Liver (tissue), 9 donors: Measurements from ENCODE around the gene ZNF628. TPM values are rescaled to one million over a fixed set of nuclear protein-coding genes. Genes with fewer than 3 reads are reported as not detected.

Experiments used
- DNase-seq: peaks from one replicate; pipeline ENCODE4 v3.0.0-alpha.2; 2017; ENCODE audit warnings: low spot score
- H3K27ac ChIP-seq, 2 donors: one replicate each; pipeline ENCODE4 v1.7.0; 2013; ENCODE audit warnings: inconsistent platforms in 2 of 2, low read length in 2 of 2, control low read depth in 1 of 2, low read depth in 1 of 2, mild to moderate bottlenecking in 1 of 2
- H3K27me3 ChIP-seq, 4 donors: one replicate each; pipeline versions ENCODE4 v1.6.1 to v1.7.0; 2013; ENCODE audit warnings: low read length in 3 of 4, inconsistent platforms in 1 of 4, mild to moderate bottlenecking in 1 of 4, moderate library complexity in 1 of 4; ENCODE audit not compliant: control insufficient read depth in 4 of 4, insufficient read depth in 4 of 4
- H3K36me3 ChIP-seq, 4 donors: one replicate each; pipeline versions ENCODE4 v1.6.1 to v1.7.0; 2013; ENCODE audit warnings: low read length in 3 of 4, mild to moderate bottlenecking in 3 of 4, low read depth in 1 of 4, moderate library complexity in 1 of 4; ENCODE audit not compliant: control insufficient read depth in 4 of 4, insufficient read depth in 3 of 4
- H3K4me1 ChIP-seq, 4 donors: one replicate each; pipeline versions ENCODE4 v1.6.1 to v1.7.0; 2013; ENCODE audit warnings: low read length in 3 of 4, mild to moderate bottlenecking in 3 of 4, moderate library complexity in 1 of 4; ENCODE audit not compliant: control insufficient read depth in 4 of 4, insufficient read depth in 4 of 4
- H3K4me3 ChIP-seq, 3 donors: one replicate each; pipeline versions ENCODE4 v1.6.1 to v1.7.0; 2013; ENCODE audit warnings: low read length in 3 of 3, control low read depth in 1 of 3, low read depth in 1 of 3, mild to moderate bottlenecking in 1 of 3
- H3K9ac ChIP-seq, 2 donors: one replicate each; pipeline ENCODE4 v1.7.0; 2013; ENCODE audit warnings: low read length in 2 of 2, mild to moderate bottlenecking in 2 of 2, moderate library complexity in 2 of 2, control low read depth in 1 of 2, low read depth in 1 of 2
- H3K9me3 ChIP-seq, 4 donors: one replicate each; pipeline versions ENCODE4 v1.6.1 to v1.7.0; 2013; ENCODE audit warnings: low read length in 3 of 4; ENCODE audit not compliant: control insufficient read depth in 4 of 4
- ATF3 ChIP-seq: IDR thresholded peaks from 2 replicates; pipeline ENCODE4 v1.6.1; 2016; ENCODE audit warnings: antibody characterized with exemption
- CTCF ChIP-seq: fragments of 150-350 bp; IDR thresholded peaks from 2 replicates; pipeline ENCODE4 v1.5.1; 2017; ENCODE audit warnings: improper control_type of control experiment, low read depth, low read length; ENCODE audit not compliant: missing input control
- EGR1 ChIP-seq, 2 donors: IDR thresholded peaks; 2 replicates each; pipeline ENCODE4 v1.6.1; 2016 to 2018; ENCODE audit warnings: antibody characterized with exemption in 2 of 2, low read depth in 2 of 2
- GABPA ChIP-seq, 2 donors: IDR thresholded peaks in 1 of 2; conservative IDR thresholded peaks in 1 of 2; 2 replicates each; pipeline ENCODE4 v1.6.1; 2016; ENCODE audit warnings: antibody characterized with exemption in 2 of 2, mild to moderate bottlenecking in 1 of 2, moderate library complexity in 1 of 2
- HNF4A ChIP-seq, 2 donors: conservative IDR thresholded peaks; 2 replicates each; pipeline ENCODE4 v1.6.1; 2016; ENCODE audit warnings: antibody characterized with exemption in 2 of 2, mild to moderate bottlenecking in 2 of 2
- HNF4G ChIP-seq: IDR thresholded peaks from 2 replicates; pipeline ENCODE4 v1.6.1; 2016; ENCODE audit warnings: antibody characterized with exemption
- JUND ChIP-seq, 2 donors: IDR thresholded peaks; 2 replicates each; pipeline ENCODE4 v1.6.1; 2016; ENCODE audit warnings: antibody characterized with exemption in 2 of 2
- NR2F2 ChIP-seq: IDR thresholded peaks from 2 replicates; pipeline ENCODE4 v1.6.1; 2016; ENCODE audit warnings: antibody characterized with exemption
- RAD21 ChIP-seq, 2 donors: IDR thresholded peaks; 2 replicates each; pipeline ENCODE4 v1.6.1; 2016; ENCODE audit warnings: antibody characterized with exemption in 2 of 2, mild to moderate bottlenecking in 2 of 2
- REST ChIP-seq: IDR thresholded peaks from 2 replicates; pipeline ENCODE4 v1.6.1; 2016; ENCODE audit warnings: antibody characterized with exemption, mild to moderate bottlenecking
- RXRA ChIP-seq, 2 donors: IDR thresholded peaks; 2 replicates each; pipeline ENCODE4 v1.6.1; 2017 to 2018; ENCODE audit warnings: antibody characterized with exemption in 2 of 2, mild to moderate bottlenecking in 1 of 2
- SP1 ChIP-seq: IDR thresholded peaks from 2 replicates; pipeline ENCODE4 v1.6.1; 2018; ENCODE audit warnings: antibody characterized with exemption, mild to moderate bottlenecking
- TAF1 ChIP-seq: conservative IDR thresholded peaks from 2 replicates; pipeline ENCODE4 v1.6.1; 2016; ENCODE audit warnings: antibody characterized with exemption, mild to moderate bottlenecking
- ZBTB33 ChIP-seq: IDR thresholded peaks from 2 replicates; pipeline ENCODE4 v1.6.1; 2016; ENCODE audit warnings: antibody characterized with exemption
- WGBS: extraction: QIAGEN DNeasy Blood & Tissue Kit; methylation state at CpG from one replicate; pipeline ENCODE4 v1.1.7; 2013; 5-methylcytosine and 5-hydroxymethylcytosine counted together
- polyA plus RNA-seq, 2 donors: library from polyadenylated mRNA; stranded (reverse) in 1 of 2; unstranded in 1 of 2; fragments of 200-250 nt in 1 of 2; fragments of >200 nt in 1 of 2; fragmentation: Nextera tagmentation in 1 of 2; extraction: Ambion mirVana in 1 of 2; gene quantifications; one replicate each; pipeline versions ENCODE4 v1.2.1 to v1.2.3, GENCODE V29; 2013 to 2015
- total RNA-seq, 2 donors: library from RNA; depleted of rRNA; stranded (reverse); fragments of >200 nt; gene quantifications; one replicate each; pipeline ENCODE4 v1.2.3, GENCODE V29; 2014
- donor health status: healthy.
- donor health status: healthy.
- donor health status: healthy.
- donor health status: healthy.
- donor health status: healthy.

The ZNF628 gene
- total and polyA plus RNA-seq, 4 donors = 0.99 to 4.4 (median 1.5) TPM

- Histone ChIP-seq H3K4me3 (no peak overlapping the region), H3K27ac (no peak overlapping the region), H3K9me3 (no peaks in the 10 kb centered on the region), H3K9ac (no peak overlapping the region), H3K36me3 (no peaks in the 10 kb centered on the region), H3K4me1 (no peaks in the 10 kb centered on the region), H3K27me3 (no peaks in the 10 kb centered on the region)
- DNase-seq = no peak
- 65% methylated on average over 24 of the region's 24 CpGs for WGBS
- TF ChIP-seq TAF1 (no peak), RAD21 (IDR thresholded peaks at IDR 0.05) (no peak), CTCF (no peak), JUND (IDR thresholded peaks at IDR 0.05) (no peak), HNF4A (conservative IDR thresholded peaks at IDR 0.05) (no peak), GABPA (IDR thresholded peaks at IDR 0.05 in 1 of 2, conservative IDR thresholded peaks at IDR 0.05 in 1 of 2) (no peak), ZBTB33 (no peak), EGR1 (IDR thresholded peaks at IDR 0.05; ENCODE audit: low read depth in 2 of 2) (no peak), NR2F2 (no peak), SP1 (no peak), HNF4G (no peak), REST (no peak)
Observed at GRCh38 chr19:55491546-55492360, 15.3 kb downstream of the ZNF628 start.

GRCh38 chr19:55492362-55492944 is 16.0 kb downstream of the ZNF628 start:
- Histone ChIP-seq H3K9me3 (no peaks in the 10 kb centered on the region), H3K4me1 (no peaks in the 10 kb centered on the region), H3K27me3 (no peaks in the 10 kb centered on the region), H3K9ac (no peak overlapping the region), H3K4me3 (no peak overlapping the region), H3K36me3 (no peaks in the 10 kb centered on the region), H3K27ac (no peak overlapping the region)
- 47% methylated on average over 12 of the region's 12 CpGs for WGBS
- no peak for TF ChIP-seq ATF3
- no peak for TF ChIP-seq CTCF
- no peak for TF ChIP-seq RXRA (IDR thresholded peaks at IDR 0.05)
- TF ChIP-seq SP1 = no peak
- TF ChIP-seq REST = no peak
- DNase-seq = no peak
